NCI-H2029 (cell line): ENCODE data around the gene CLOCK.

Experiments
- DNase-seq: peaks from one replicate; lab custom pipeline; 2025; lab: John Stamatoyannopoulos, UW

Gene CLOCK

GRCh38 chr4:55380576-55380975 is 166.1 kb downstream of the CLOCK start:
- no peak for DNase-seq

GRCh38 chr4:55378617-55379467 is 167.9 kb downstream of the CLOCK start:
- DNase-seq = no peak
